Spleen (tissue), 11 donors: Measurements from ENCODE around the gene OPCML. TPM values are rescaled to one million over a fixed set of nuclear protein-coding genes. Genes with fewer than 3 reads are reported as not detected.

Experiments used
- DNase-seq: peaks from one replicate; pipeline ENCODE4 v3.0.0-alpha.2; 2020
- H3K27ac ChIP-seq, 8 donors: fragments of 200-600 bp; sonication (generic) in 7 of 8; 1 replicate in 4 of 8; 2 replicates in 4 of 8; pipeline versions ENCODE4 v1.5.0 to v1.8.0; 2016 to 2021; ENCODE audit warnings: inconsistent platforms in 4 of 8, mild to moderate bottlenecking in 4 of 8, moderate library complexity in 1 of 8
- H3K27me3 ChIP-seq, 7 donors: fragments of 200-600 bp; sonication (generic) in 6 of 7; replicated peaks in 1 of 7; 1 replicate in 4 of 7; 2 replicates in 3 of 7; pipeline versions ENCODE4 v1.5.0 to v1.8.0; 2016 to 2021; ENCODE audit warnings: inconsistent platforms in 3 of 7, mild to moderate bottlenecking in 1 of 7
- H3K36me3 ChIP-seq, 6 donors: fragments of 200-600 bp; sonication (generic) in 5 of 6; 1 replicate in 4 of 6; 2 replicates in 2 of 6; pipeline versions ENCODE4 v1.5.0 to v1.8.0; 2016 to 2021; ENCODE audit warnings: inconsistent platforms in 2 of 6
- H3K4me1 ChIP-seq, 6 donors: fragments of 200-600 bp; sonication (generic) in 5 of 6; 1 replicate in 3 of 6; 2 replicates in 3 of 6; pipeline versions ENCODE4 v1.5.0 to v1.8.0; 2016 to 2021; ENCODE audit warnings: inconsistent platforms in 3 of 6
- H3K4me3 ChIP-seq, 8 donors: fragments of 200-600 bp; sonication (generic) in 7 of 8; 1 replicate in 4 of 8; 2 replicates in 4 of 8; pipeline versions ENCODE4 v1.5.0 to v1.8.0; 2016 to 2021; ENCODE audit warnings: inconsistent platforms in 4 of 8, mild to moderate bottlenecking in 4 of 8, moderate library complexity in 2 of 8
- H3K9me3 ChIP-seq, 8 donors: fragments of 200-600 bp; sonication (generic) in 7 of 8; 1 replicate in 4 of 8; 2 replicates in 4 of 8; pipeline versions ENCODE4 v1.5.0 to v1.8.0; 2016 to 2021; ENCODE audit warnings: inconsistent platforms in 4 of 8
- CTCF ChIP-seq, 11 experiments: fragments of 200-600 bp in 7 of 11; fragments of 450-650 bp in 4 of 11; sonication (generic) in 4 of 11; IDR thresholded peaks in 8 of 11; conservative IDR thresholded peaks in 3 of 11; 1 replicate in 7 of 11; 2 replicates in 4 of 11; pipeline versions ENCODE4 v1.4.0 to v1.8.0; 2016 to 2021; ENCODE audit warnings: antibody characterized with exemption in 11 of 11, inconsistent platforms in 4 of 11, mild to moderate bottlenecking in 1 of 11
- POLR2A ChIP-seq, 3 donors: fragments of 450-650 bp; IDR thresholded peaks; one replicate each; pipeline ENCODE4 v1.5.1; 2017; ENCODE audit warnings: antibody characterized with exemption in 3 of 3, mild to moderate bottlenecking in 1 of 3
- POLR2AphosphoS5 ChIP-seq, 3 donors: sonication (generic); formaldehyde crosslinking; IDR thresholded peaks; one replicate each; pipeline ENCODE4 v1.5.1; 2017; ENCODE audit warnings: antibody characterized with exemption in 3 of 3
- WGBS, 5 donors: extraction: QIAGEN DNeasy Blood & Tissue Kit in 3 of 5; methylation state at CpG; one replicate each; pipeline versions ENCODE4 v1.1.5 to v1.1.7; 2013 to 2018; 5-methylcytosine and 5-hydroxymethylcytosine counted together
- intact Hi-C: fragments of 100-400 bp; cut with DNase I; formaldehyde crosslinking; loops from one replicate; pipeline ENCODE4 v1.15.0; 2023; ENCODE audit warnings: low total_unique reads
- polyA plus RNA-seq, 3 donors: library from polyadenylated mRNA; stranded (reverse); fragments of 200-250 nt; gene quantifications; one replicate each; pipeline ENCODE4 v1.2.1, GENCODE V29; 2013
- total RNA-seq, 7 donors: library from RNA; depleted of rRNA in 3 of 7; stranded (reverse); fragments of >200 nt in 3 of 7; fragmentation: NEBNext Ultra II Directional in 4 of 7; extraction: Animal tissue kit (Norgen Biotek cat#: 25700) in 4 of 7; gene quantifications; one replicate each; pipeline versions ENCODE4 v1.1.0 to v1.2.1, GENCODE V29; 2016 to 2021
- donor health status: healthy with polysubstance abuse.
- donor health status: DM: no; HTN: no; CAD: no; lungs with moderate emphysema.
- donor health status: DM: no; HTN: no; CAD: no.
- donor health status: Bipolar disorder and iron deficiency.
- donor health status: healthy.
- donor health status: DM: no; HTN: no; CAD: no.
- donor health status: DM: yes; HTN: yes; CAD: no.

OPCML gene
- total and polyA plus RNA-seq, 10 donors, result 0.09 to 10.7 (median 3.1) TPM

- Histone ChIP-seq H3K27me3 (no peaks in the 10 kb centered on the region), H3K4me3 (no peak overlapping the region), H3K27ac (no peak overlapping the region), H3K36me3 (no peaks in the 10 kb centered on the region), H3K4me1 (no peaks in the 10 kb centered on the region), H3K9me3 (no peaks in the 10 kb centered on the region)
- DNase-seq, result no peak
- intact Hi-C loops, result no loop called here
- no peak for TF ChIP-seq POLR2A (IDR thresholded peaks at IDR 0.05)
- no peak for TF ChIP-seq POLR2AphosphoS5 (IDR thresholded peaks at IDR 0.05)
- TF ChIP-seq CTCF (IDR thresholded peaks at IDR 0.05 in 8 of 11, conservative IDR thresholded peaks at IDR 0.05 in 3 of 11), result no peak
- 59 to 74% (median 66%) methylated on average over 11 of the region's 11 CpGs for WGBS, 5 donors
Measured at GRCh38 chr11:133265530-133266035, 266.7 kb downstream of the OPCML start.

- 88 to 94% (median 89%) methylated on average over 2 of the region's 2 CpGs for WGBS, 5 donors
- Histone ChIP-seq H3K27me3 (no peaks in the 10 kb centered on the region), H3K36me3 (no peaks in the 10 kb centered on the region), H3K4me3 (no peak overlapping the region), H3K27ac (no peak overlapping the region), H3K4me1 (no peaks in the 10 kb centered on the region), H3K9me3 (no peaks in the 10 kb centered on the region)
- no peak for DNase-seq
- intact Hi-C loops, result no loop called here
- TF ChIP-seq POLR2AphosphoS5 (IDR thresholded peaks at IDR 0.05), result no peak
- TF ChIP-seq CTCF (IDR thresholded peaks at IDR 0.05 in 8 of 11, conservative IDR thresholded peaks at IDR 0.05 in 3 of 11), result no peak
- TF ChIP-seq POLR2A (IDR thresholded peaks at IDR 0.05), result no peak
Measured at GRCh38 chr11:133263332-133263731, 269.0 kb downstream of the OPCML start.

- DNase-seq, result no peak
- no peaks in the 10 kb centered on the region for H3K4me1 ChIP-seq
- intact Hi-C loops, result no loop called here
- no peaks in the 10 kb centered on the region for H3K36me3 ChIP-seq
- no peak overlapping the region for H3K27ac ChIP-seq
- no peak for TF ChIP-seq CTCF (IDR thresholded peaks at IDR 0.05 in 8 of 11, conservative IDR thresholded peaks at IDR 0.05 in 3 of 11)
- no peak for TF ChIP-seq POLR2AphosphoS5 (IDR thresholded peaks at IDR 0.05)
- TF ChIP-seq POLR2A (IDR thresholded peaks at IDR 0.05), result no peak
- no peaks in the 10 kb centered on the region for H3K9me3 ChIP-seq
- H3K27me3 ChIP-seq, result no peaks in the 10 kb centered on the region
- no peak overlapping the region for H3K4me3 ChIP-seq
- 78 to 94% (median 79%) methylated on average over 2 of the region's 2 CpGs for WGBS, 5 donors
Measured at GRCh38 chr11:133258751-133259150, 273.6 kb downstream of the OPCML start.

GRCh38 chr11:133254601-133255000 is 277.7 kb downstream of the OPCML start:
- no peak for TF ChIP-seq CTCF (IDR thresholded peaks at IDR 0.05 in 8 of 11, conservative IDR thresholded peaks at IDR 0.05 in 3 of 11)
- TF ChIP-seq POLR2AphosphoS5 (IDR thresholded peaks at IDR 0.05), result no peak
- no peak for TF ChIP-seq POLR2A (IDR thresholded peaks at IDR 0.05)
- Histone ChIP-seq H3K4me1 (no peaks in the 10 kb centered on the region), H3K27me3 (peaks cover 0 to 6% (median 0%) of the 10 kb centered on the region in 7 donors), H3K4me3 (no peak overlapping the region), H3K36me3 (no peaks in the 10 kb centered on the region), H3K9me3 (no peaks in the 10 kb centered on the region), H3K27ac (no peak overlapping the region)
- no peak for DNase-seq
- intact Hi-C loops, result no loop called here
- 62 to 74% (median 66%) methylated on average over 3 of the region's 3 CpGs for WGBS, 5 donors
